Left lung (tissue), 14 donors: ENCODE measurements around the gene DYNLL1. TPM values are rescaled to one million over a fixed set of nuclear protein-coding genes. Genes with fewer than 3 reads are reported as not detected.
"Not testable (repeated sequence)": the region's sequence is repeated elsewhere in the genome, so short reads cannot be mapped to it uniquely, and the experiment has no call there.

ENCODE experiments used
- ATAC-seq: fragments of 200-7000 bp; cut with Tn5 transposase; one replicate; pipeline ENCODE4 v1.9.1; 2020; ENCODE audit warnings: moderate library complexity
- DNase-seq, 4 donors: peaks; one replicate each; pipeline ENCODE4 v3.0.0-alpha.2; 2013 to 2020
- H3K27ac ChIP-seq, 2 donors: fragments of 200-600 bp; sonication (generic) in 1 of 2; one replicate each; pipeline versions ENCODE4 v1.5.0 to v1.8.0; 2020 to 2021
- H3K27me3 ChIP-seq, 2 donors: fragments of 200-600 bp; sonication (generic) in 1 of 2; one replicate each; pipeline versions ENCODE4 v1.5.0 to v1.8.0; 2020 to 2021
- H3K36me3 ChIP-seq, 2 donors: fragments of 200-600 bp; sonication (generic) in 1 of 2; one replicate each; pipeline versions ENCODE4 v1.5.0 to v1.8.0; 2020 to 2021
- H3K4me1 ChIP-seq, 2 donors: fragments of 200-600 bp; one replicate each; pipeline ENCODE4 v1.8.0; 2021
- H3K4me3 ChIP-seq, 2 donors: fragments of 200-600 bp; sonication (generic) in 1 of 2; one replicate each; pipeline versions ENCODE4 v1.5.0 to v1.8.0; 2020 to 2021; ENCODE audit warnings: mild to moderate bottlenecking in 1 of 2
- H3K9me3 ChIP-seq, 2 donors: fragments of 200-600 bp; sonication (generic) in 1 of 2; one replicate each; pipeline versions ENCODE4 v1.5.0 to v1.8.0; 2020 to 2021
- CTCF ChIP-seq, 2 donors: fragments of 200-600 bp; sonication (generic) in 1 of 2; IDR thresholded peaks; one replicate each; pipeline versions ENCODE4 v1.5.0 to v1.8.0; 2021; ENCODE audit warnings: antibody characterized with exemption in 2 of 2
- intact Hi-C, 2 donors: fragments of 100-400 bp; cut with DNase I; formaldehyde crosslinking; loops; one replicate each; pipeline versions ENCODE4 v1.11.2 to v1.14.2; 2022
- long read RNA-seq, 12 donors: library from polyadenylated mRNA in 2 of 12; unstranded in 2 of 12; transcript quantifications; one replicate each; pipeline ENCODE4 v2.0.0 and lab custom pipeline, GENCODE V29; 2019 to 2026
- polyA plus RNA-seq, 6 donors: library from polyadenylated mRNA; unstranded; fragments of 120-200 nt; gene quantifications; one replicate each; pipeline ENCODE4 v1.2.1, GENCODE V29; 2013; ENCODE audit not compliant: insufficient read length in 6 of 6
- total RNA-seq, 2 donors: library from RNA; stranded (reverse); fragmentation: NEBNext Ultra II Directional; extraction: Animal tissue kit (Norgen Biotek cat#: 25700); gene quantifications; one replicate each; pipeline ENCODE4 v1.2.1, GENCODE V29; 2021
- donor health status: DM: no; HTN: yes; CAD: no.
- donor health status: DM: no; HTN: no; CAD: no.

DYNLL1 gene
- 100 to 1,000 TPM; 342 to 352 TPM for total RNA-seq
- 100 to 1,000 TPM; 352 to 436 (median 384) TPM for polyA plus RNA-seq
- long read RNA-seq, donor 1, transcript DYNLL1-210 (1 exons, 670 nt), result minor isoform, 36 of 459 reads
- long read RNA-seq, donor 1, transcript DYNLL1-201 (3 exons, 720 nt), result major isoform, 268 of 459 reads
- long read RNA-seq, donor 1, transcript DYNLL1-202 (3 exons, 697 nt), result minor isoform, 31 of 459 reads
- long read RNA-seq, donor 1, transcript DYNLL1-207 (2 exons, 719 nt), result minor isoform, 21 of 459 reads
- long read RNA-seq, donor 1, partial matches to known transcripts, result 93 of 459 reads
- long read RNA-seq, donor 1, other reads (novel, unspliced or antisense), result 0 of 459 reads
- long read RNA-seq, donor 2, transcript DYNLL1-210 (1 exons, 670 nt), result minor isoform, 48 of 300 reads
- long read RNA-seq, donor 2, transcript DYNLL1-207 (2 exons, 719 nt), result minor isoform, 28 of 300 reads
- long read RNA-seq, donor 2, transcript DYNLL1-202 (3 exons, 697 nt), result minor isoform, 16 of 300 reads
- long read RNA-seq, donor 2, transcript DYNLL1-201 (3 exons, 720 nt), result major isoform, 161 of 300 reads
- long read RNA-seq, donor 2, partial matches to known transcripts, result 19 of 300 reads
- long read RNA-seq, donor 2, other reads (novel, unspliced or antisense), result 22 of 300 reads
- long read RNA-seq, donor 3, transcript DYNLL1-202 (3 exons, 697 nt), result minor isoform, 13 of 193 reads
- long read RNA-seq, donor 3, transcript DYNLL1-207 (2 exons, 719 nt), result minor isoform, 17 of 193 reads
- long read RNA-seq, donor 3, transcript DYNLL1-201 (3 exons, 720 nt), result major isoform, 134 of 193 reads
- long read RNA-seq, donor 3, transcript DYNLL1-210 (1 exons, 670 nt), result minor isoform, 16 of 193 reads
- long read RNA-seq, donor 3, partial matches to known transcripts, result 9 of 193 reads
- long read RNA-seq, donor 3, other reads (novel, unspliced or antisense), result 0 of 193 reads
- long read RNA-seq, donor 4, transcript DYNLL1-202 (3 exons, 697 nt), result minor isoform, 26 of 236 reads
- long read RNA-seq, donor 4, transcript DYNLL1-201 (3 exons, 720 nt), result major isoform, 202 of 236 reads
- long read RNA-seq, donor 4, partial matches to known transcripts, result 0 of 236 reads
- long read RNA-seq, donor 4, other reads (novel, unspliced or antisense), result 0 of 236 reads
- long read RNA-seq, donor 5, transcript DYNLL1-210 (1 exons, 670 nt), result minor isoform, 38 of 350 reads
- long read RNA-seq, donor 5, transcript DYNLL1-207 (2 exons, 719 nt), result minor isoform, 15 of 350 reads
- long read RNA-seq, donor 5, transcript DYNLL1-201 (3 exons, 720 nt), result major isoform, 197 of 350 reads
- long read RNA-seq, donor 5, transcript DYNLL1-202 (3 exons, 697 nt), result minor isoform, 14 of 350 reads
- long read RNA-seq, donor 5, partial matches to known transcripts, result 36 of 350 reads
- long read RNA-seq, donor 5, other reads (novel, unspliced or antisense), result 45 of 350 reads
- long read RNA-seq, donor 6, transcript DYNLL1-207 (2 exons, 719 nt), result minor isoform, 31 of 260 reads
- long read RNA-seq, donor 6, transcript DYNLL1-202 (3 exons, 697 nt), result minor isoform, 22 of 260 reads
- long read RNA-seq, donor 6, transcript DYNLL1-210 (1 exons, 670 nt), result minor isoform, 22 of 260 reads
- long read RNA-seq, donor 6, transcript DYNLL1-201 (3 exons, 720 nt), result major isoform, 177 of 260 reads
- long read RNA-seq, donor 6, partial matches to known transcripts, result 0 of 260 reads
- long read RNA-seq, donor 6, other reads (novel, unspliced or antisense), result 0 of 260 reads
- long read RNA-seq, donor 7, transcript DYNLL1-210 (1 exons, 670 nt), result minor isoform, 21 of 186 reads
- long read RNA-seq, donor 7, transcript DYNLL1-201 (3 exons, 720 nt), result major isoform, 83 of 186 reads
- long read RNA-seq, donor 7, transcript DYNLL1-207 (2 exons, 719 nt), result minor isoform, 19 of 186 reads
- long read RNA-seq, donor 7, transcript DYNLL1-202 (3 exons, 697 nt), result minor isoform, 8 of 186 reads
- long read RNA-seq, donor 7, partial matches to known transcripts, result 50 of 186 reads
- long read RNA-seq, donor 7, other reads (novel, unspliced or antisense), result 0 of 186 reads
- long read RNA-seq, donor 8, transcript DYNLL1-202 (3 exons, 697 nt), result minor isoform, 9 of 129 reads
- long read RNA-seq, donor 8, transcript DYNLL1-210 (1 exons, 670 nt), result minor isoform, 13 of 129 reads
- long read RNA-seq, donor 8, transcript DYNLL1-207 (2 exons, 719 nt), result minor isoform, 8 of 129 reads
- long read RNA-seq, donor 8, transcript DYNLL1-201 (3 exons, 720 nt), result major isoform, 96 of 129 reads
- long read RNA-seq, donor 8, partial matches to known transcripts, result 0 of 129 reads
- long read RNA-seq, donor 8, other reads (novel, unspliced or antisense), result 0 of 129 reads
- long read RNA-seq, donor 9, result 0 reads
- long read RNA-seq, donor 10, transcript DYNLL1-201 (3 exons, 720 nt), result major isoform, 148 of 166 reads
- long read RNA-seq, donor 10, transcript DYNLL1-202 (3 exons, 697 nt), result minor isoform, 14 of 166 reads
- long read RNA-seq, donor 10, partial matches to known transcripts, result 0 of 166 reads
- long read RNA-seq, donor 10, other reads (novel, unspliced or antisense), result 3 of 166 reads
- long read RNA-seq, donor 11, transcript DYNLL1-202 (3 exons, 697 nt), result minor isoform, 17 of 529 reads
- long read RNA-seq, donor 11, transcript DYNLL1-207 (2 exons, 719 nt), result minor isoform, 35 of 529 reads
- long read RNA-seq, donor 11, transcript DYNLL1-210 (1 exons, 670 nt), result minor isoform, 67 of 529 reads
- long read RNA-seq, donor 11, transcript DYNLL1-201 (3 exons, 720 nt), result major isoform, 383 of 529 reads
- long read RNA-seq, donor 11, partial matches to known transcripts, result 13 of 529 reads
- long read RNA-seq, donor 11, other reads (novel, unspliced or antisense), result 0 of 529 reads
- long read RNA-seq, donor 12, transcript DYNLL1-202 (3 exons, 697 nt), result minor isoform, 15 of 185 reads
- long read RNA-seq, donor 12, transcript DYNLL1-201 (3 exons, 720 nt), result major isoform, 127 of 185 reads
- long read RNA-seq, donor 12, transcript DYNLL1-210 (1 exons, 670 nt), result minor isoform, 12 of 185 reads
- long read RNA-seq, donor 12, transcript DYNLL1-207 (2 exons, 719 nt), result minor isoform, 10 of 185 reads
- long read RNA-seq, donor 12, partial matches to known transcripts, result 19 of 185 reads
- long read RNA-seq, donor 12, other reads (novel, unspliced or antisense), result 0 of 185 reads

GRCh38 chr12:120495731-120496412 is at the start of gene DYNLL1:
TSS of gene DYNLL1 (plus strand) at chr12:120496113. CDS start at chr12:120496422, 309 bp downstream.
- intact Hi-C loops, result no loop called here
- H3K27me3 ChIP-seq, result no peaks in the 10 kb centered on the region
- DNase-seq (peak; percentile 95 to 97 (median 96)), ATAC-seq (peak; percentile 99)
- peak within 1 kb of the TSS; percentile 95 to 99 for H3K4me3 ChIP-seq
- peak within 1 kb of the TSS; percentile 83 to 90 for H3K27ac ChIP-seq
- H3K36me3 ChIP-seq, result peaks cover 0 to 30% of the 10 kb centered on the region in 2 donors
- H3K4me1 ChIP-seq, result peaks cover 11 to 28% of the 10 kb centered on the region in 2 donors
- TF ChIP-seq CTCF (IDR thresholded peaks at IDR 0.05), result no peak
- H3K9me3 ChIP-seq, result no peaks in the 10 kb centered on the region

DNA sequence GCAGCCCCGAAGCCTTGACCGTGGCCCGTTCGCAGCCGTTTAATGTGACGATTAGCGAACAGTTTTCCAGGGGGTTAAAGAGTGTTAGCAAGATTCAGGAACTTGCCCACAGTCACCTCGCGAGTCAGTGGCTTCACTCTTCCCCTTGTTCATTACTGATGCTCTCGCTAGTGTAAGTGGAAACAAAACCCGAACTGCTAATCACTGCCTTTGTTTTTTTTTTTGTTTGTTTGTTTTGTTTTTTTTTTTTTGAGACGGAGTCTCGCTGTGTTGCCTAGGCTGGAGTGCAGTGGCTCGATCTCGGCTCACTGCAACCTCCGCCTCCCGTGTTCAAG is 49.1 kb upstream of the DYNLL1 start:
- H3K4me3 ChIP-seq, result peak overlapping the region; percentile 88 to 99
- ATAC-seq, DNase-seq, H3K9me3 ChIP-seq, H3K27me3 ChIP-seq, intact Hi-C loops: not testable (repeated sequence)
- peaks cover 14 to 40% of the 10 kb centered on the region in 2 donors for H3K4me1 ChIP-seq
- peak overlapping the region; percentile 81 to 90 for H3K27ac ChIP-seq
- H3K36me3 ChIP-seq, result peaks cover 0 to 49% of the 10 kb centered on the region in 2 donors

- DNase-seq (no peak), ATAC-seq (no peak)
- TF ChIP-seq CTCF (IDR thresholded peaks at IDR 0.05), result no peak
- Histone ChIP-seq H3K4me3 (no peak overlapping the region), H3K36me3 (peaks cover 0 to 47% of the 10 kb centered on the region in 2 donors), H3K4me1 (peaks cover 14 to 40% of the 10 kb centered on the region in 2 donors), H3K9me3 (no peaks in the 10 kb centered on the region), H3K27me3 (no peaks in the 10 kb centered on the region), H3K27ac (no peak overlapping the region)
- intact Hi-C loops, result no loop called here
Observed at GRCh38 chr12:120447992-120448391, 47.9 kb upstream of the DYNLL1 start.

GRCh38 chr12:120452524-120452923 is 43.4 kb upstream of the DYNLL1 start:
- Histone ChIP-seq H3K4me1 (peaks cover 3 to 16% of the 10 kb centered on the region in 2 donors), H3K36me3 (peaks cover 0 to 64% of the 10 kb centered on the region in 2 donors)
- H3K27ac ChIP-seq, intact Hi-C loops, H3K27me3 ChIP-seq, ATAC-seq, H3K4me3 ChIP-seq, DNase-seq, H3K9me3 ChIP-seq: not testable (repeated sequence)
